ENCODE data around the gene XIRP1. TPM values are rescaled to one million over a fixed set of nuclear protein-coding genes. Genes with fewer than 3 reads are reported as not detected.

Gene XIRP1
- total RNA-seq, 2 donors from 2014 or later = not detected

GRCh38 chr3:39180183-39180545 lies 12.2 kb downstream of the XIRP1 start:
- Mint-ChIP-seq H3K4me1 (peaks cover 20% of the 10 kb centered on the region), H3K27ac (peak overlapping the region; percentile 76), H3K4me3 (peak overlapping the region; percentile 63), H3K36me3 (ENCODE audit: low read depth) (no peaks in the 10 kb centered on the region), H3K27me3 (ENCODE audit: insufficient read depth) (peaks cover 21% of the 10 kb centered on the region), H3K9me3 (no peaks in the 10 kb centered on the region)
- Histone ChIP-seq H3K36me3 (ENCODE audit: control insufficient read depth, insufficient read depth, low read length) (no peaks in the 10 kb centered on the region), H3K27me3 (ENCODE audit: control insufficient read depth, insufficient read depth, low read length, poor library complexity, severe bottlenecking) (peaks cover 14% of the 10 kb centered on the region), H3K27ac (ENCODE audit: low read depth, low read length) (peak overlapping the region; percentile 19), H3K4me1 (ENCODE audit: control insufficient read depth, insufficient read depth, low read length) (peaks cover 3% of the 10 kb centered on the region), H3K9me3 (ENCODE audit: control insufficient read depth, low read length) (no peaks in the 10 kb centered on the region), H3K4me3 (ENCODE audit: low read length) (peak overlapping the region; percentile 86), H3K9ac (ENCODE audit: extremely low read depth, low read length, poor library complexity, severe bottlenecking) (peak overlapping the region; percentile 9)
- no peak for DNase-seq
- TF ChIP-seq, protein P1, sequence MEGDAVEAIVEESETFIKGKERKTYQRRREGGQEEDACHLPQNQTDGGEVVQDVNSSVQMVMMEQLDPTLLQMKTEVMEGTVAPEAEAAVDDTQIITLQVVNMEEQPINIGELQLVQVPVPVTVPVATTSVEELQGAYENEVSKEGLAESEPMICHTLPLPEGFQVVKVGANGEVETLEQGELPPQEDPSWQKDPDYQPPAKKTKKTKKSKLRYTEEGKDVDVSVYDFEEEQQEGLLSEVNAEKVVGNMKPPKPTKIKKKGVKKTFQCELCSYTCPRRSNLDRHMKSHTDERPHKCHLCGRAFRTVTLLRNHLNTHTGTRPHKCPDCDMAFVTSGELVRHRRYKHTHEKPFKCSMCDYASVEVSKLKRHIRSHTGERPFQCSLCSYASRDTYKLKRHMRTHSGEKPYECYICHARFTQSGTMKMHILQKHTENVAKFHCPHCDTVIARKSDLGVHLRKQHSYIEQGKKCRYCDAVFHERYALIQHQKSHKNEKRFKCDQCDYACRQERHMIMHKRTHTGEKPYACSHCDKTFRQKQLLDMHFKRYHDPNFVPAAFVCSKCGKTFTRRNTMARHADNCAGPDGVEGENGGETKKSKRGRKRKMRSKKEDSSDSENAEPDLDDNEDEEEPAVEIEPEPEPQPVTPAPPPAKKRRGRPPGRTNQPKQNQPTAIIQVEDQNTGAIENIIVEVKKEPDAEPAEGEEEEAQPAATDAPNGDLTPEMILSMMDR (conservative IDR thresholded peaks at IDR 0.05) = no peak
- 68 to 76% methylated on average over 3 of the region's 3 CpGs for WGBS, 2 experiments (ENCODE audit: insufficient coverage in 1 of 2, insufficient read length in 1 of 2)

DNA sequence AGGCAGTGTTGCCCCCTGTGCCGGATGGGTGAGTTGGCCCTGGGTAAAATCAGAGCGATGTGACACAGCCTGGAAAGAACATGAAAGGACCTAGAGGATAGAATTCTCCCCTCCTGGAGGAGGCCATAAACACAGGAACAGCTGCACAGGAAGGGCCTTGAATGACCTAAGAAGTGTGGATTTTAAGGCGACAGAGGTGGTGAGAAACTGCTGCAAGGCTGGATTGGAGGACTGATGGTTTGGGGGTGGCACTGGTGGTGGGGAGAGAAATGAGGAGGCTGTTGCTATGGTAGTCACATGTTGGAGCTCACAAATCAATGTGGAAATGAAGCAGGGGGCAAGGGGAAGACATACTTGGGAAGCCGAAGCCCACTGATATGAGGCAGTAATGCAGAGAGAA lies 13.8 kb downstream of the XIRP1 start:
- peak overlapping the region; percentile 75 for H3K27ac Mint-ChIP-seq
- peaks cover 22% of the 10 kb centered on the region for H3K27me3 Mint-ChIP-seq (ENCODE audit: insufficient read depth)
- H3K4me1 Mint-ChIP-seq = peaks cover 20% of the 10 kb centered on the region
- peaks cover 1% of the 10 kb centered on the region for H3K9me3 Mint-ChIP-seq
- Histone ChIP-seq H3K27me3 (ENCODE audit: control insufficient read depth, insufficient read depth, low read length, poor library complexity, severe bottlenecking) (peaks cover 14% of the 10 kb centered on the region), H3K4me1 (ENCODE audit: control insufficient read depth, insufficient read depth, low read length) (peaks cover 3% of the 10 kb centered on the region), H3K9ac (ENCODE audit: extremely low read depth, low read length, poor library complexity, severe bottlenecking) (peak overlapping the region; percentile 57), H3K36me3 (ENCODE audit: control insufficient read depth, insufficient read depth, low read length) (no peaks in the 10 kb centered on the region), H3K4me3 (ENCODE audit: low read length) (peak overlapping the region; percentile 81), H3K27ac (ENCODE audit: low read depth, low read length) (no peak overlapping the region), H3K9me3 (ENCODE audit: control insufficient read depth, low read length) (no peaks in the 10 kb centered on the region)
- WGBS, 2 experiments (ENCODE audit: insufficient coverage in 1 of 2, insufficient read length in 1 of 2) = 79 to 90% methylated on average over 3 to 4 of the region's 4 CpGs
- peak overlapping the region; percentile 62 for H3K4me3 Mint-ChIP-seq
- TF ChIP-seq, protein P1 (conservative IDR thresholded peaks at IDR 0.05) = no peak
- no peak for DNase-seq
- H3K36me3 Mint-ChIP-seq (ENCODE audit: low read depth) = no peaks in the 10 kb centered on the region

GRCh38 chr3:39177708-39178332 lies 14.6 kb downstream of the XIRP1 start:
- TF ChIP-seq, protein P1 (conservative IDR thresholded peaks at IDR 0.05) = no peak
- Mint-ChIP-seq H3K27ac (peak overlapping the region; percentile 94), H3K4me3 (peak overlapping the region; percentile 62), H3K27me3 (ENCODE audit: insufficient read depth) (peaks cover 23% of the 10 kb centered on the region), H3K9me3 (peaks cover 1% of the 10 kb centered on the region), H3K4me1 (peaks cover 20% of the 10 kb centered on the region), H3K36me3 (ENCODE audit: low read depth) (no peaks in the 10 kb centered on the region)
- peak; percentile 92 for DNase-seq
- H3K9ac ChIP-seq (ENCODE audit: extremely low read depth, low read length, poor library complexity, severe bottlenecking) = peak overlapping the region; percentile 57
- H3K4me3 ChIP-seq (ENCODE audit: low read length) = peak overlapping the region; percentile 81
- no peaks in the 10 kb centered on the region for H3K36me3 ChIP-seq (ENCODE audit: control insufficient read depth, insufficient read depth, low read length)
- peaks cover 3% of the 10 kb centered on the region for H3K4me1 ChIP-seq (ENCODE audit: control insufficient read depth, insufficient read depth, low read length)
- H3K27ac ChIP-seq (ENCODE audit: low read depth, low read length) = peak overlapping the region; percentile 69
- 4 to 11% methylated on average over 11 to 29 of the region's 32 CpGs for WGBS, 2 experiments (ENCODE audit: insufficient coverage in 1 of 2, insufficient read length in 1 of 2)
- H3K27me3 ChIP-seq (ENCODE audit: control insufficient read depth, insufficient read depth, low read length, poor library complexity, severe bottlenecking) = peaks cover 14% of the 10 kb centered on the region
- H3K9me3 ChIP-seq (ENCODE audit: control insufficient read depth, low read length) = no peaks in the 10 kb centered on the region

Data from endodermal cell (in vitro differentiated cells).